ENCODE results near the gene WDR4.

DNA sequence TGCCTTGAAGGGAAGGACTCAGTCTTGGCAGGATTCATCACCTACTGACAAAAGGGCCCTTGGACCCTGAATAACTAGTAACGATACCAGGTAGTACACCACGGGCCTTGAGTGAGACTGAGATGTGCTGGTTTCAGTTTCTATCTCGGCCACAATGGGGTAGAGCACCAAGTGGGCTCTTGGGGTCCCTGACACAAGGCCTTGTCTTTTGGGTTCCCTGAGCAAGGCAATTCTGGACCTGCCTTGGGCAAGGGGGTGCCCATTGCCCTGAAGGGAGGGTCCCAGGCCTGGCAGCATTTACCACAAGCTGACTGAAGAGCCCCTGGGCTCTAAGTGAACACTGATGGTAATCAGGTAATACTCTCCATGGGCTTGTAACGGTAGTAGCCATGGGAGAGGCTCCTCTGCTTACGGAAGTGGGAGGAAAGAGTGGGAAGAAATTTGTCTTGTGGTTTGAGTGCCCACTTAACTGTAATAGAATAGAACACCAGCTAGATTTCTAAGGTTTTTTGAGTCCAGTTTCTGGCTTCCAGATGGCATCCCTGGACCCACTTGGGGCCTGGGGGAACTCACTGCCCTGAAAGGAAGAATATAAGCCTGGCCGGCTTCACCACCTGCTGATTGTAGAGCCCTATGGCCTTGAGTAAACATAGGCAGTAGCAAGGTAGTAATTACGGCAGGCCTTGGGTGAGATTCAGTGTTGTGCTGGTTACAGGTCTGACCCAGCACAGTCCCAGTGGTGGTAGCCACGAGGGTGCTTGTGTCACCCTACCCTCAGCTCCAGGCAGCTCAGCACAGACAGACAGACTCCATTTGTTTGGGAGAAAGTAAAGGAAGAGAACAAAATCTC lies 58.5 kb downstream of the WDR4 start:
- TF ChIP-seq POLR2A (IDR thresholded peaks at IDR 0.05), result no peak
- TF ChIP-seq, protein P1, sequence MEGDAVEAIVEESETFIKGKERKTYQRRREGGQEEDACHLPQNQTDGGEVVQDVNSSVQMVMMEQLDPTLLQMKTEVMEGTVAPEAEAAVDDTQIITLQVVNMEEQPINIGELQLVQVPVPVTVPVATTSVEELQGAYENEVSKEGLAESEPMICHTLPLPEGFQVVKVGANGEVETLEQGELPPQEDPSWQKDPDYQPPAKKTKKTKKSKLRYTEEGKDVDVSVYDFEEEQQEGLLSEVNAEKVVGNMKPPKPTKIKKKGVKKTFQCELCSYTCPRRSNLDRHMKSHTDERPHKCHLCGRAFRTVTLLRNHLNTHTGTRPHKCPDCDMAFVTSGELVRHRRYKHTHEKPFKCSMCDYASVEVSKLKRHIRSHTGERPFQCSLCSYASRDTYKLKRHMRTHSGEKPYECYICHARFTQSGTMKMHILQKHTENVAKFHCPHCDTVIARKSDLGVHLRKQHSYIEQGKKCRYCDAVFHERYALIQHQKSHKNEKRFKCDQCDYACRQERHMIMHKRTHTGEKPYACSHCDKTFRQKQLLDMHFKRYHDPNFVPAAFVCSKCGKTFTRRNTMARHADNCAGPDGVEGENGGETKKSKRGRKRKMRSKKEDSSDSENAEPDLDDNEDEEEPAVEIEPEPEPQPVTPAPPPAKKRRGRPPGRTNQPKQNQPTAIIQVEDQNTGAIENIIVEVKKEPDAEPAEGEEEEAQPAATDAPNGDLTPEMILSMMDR (IDR thresholded peaks at IDR 0.05), result no peak
